ENCODE data around the gene SOCS3.

The SOCS3 gene

GRCh38 chr17:78368348-78368747 lies 8.5 kb upstream of the SOCS3 start:
- TF ChIP-seq ZFX (IDR thresholded peaks at IDR 0.05; ENCODE audit: borderline replicate concordance) (no peak), CTCF (IDR thresholded peaks at IDR 0.05) (no peak)
- H3K27ac ChIP-seq = no peak overlapping the region

- no peak for TF ChIP-seq CTCF (IDR thresholded peaks at IDR 0.05)
- TF ChIP-seq ZFX (IDR thresholded peaks at IDR 0.05; ENCODE audit: borderline replicate concordance) = no peak
- H3K27ac ChIP-seq = no peak overlapping the region
Measured at GRCh38 chr17:78367193-78367592, 7.3 kb upstream of the SOCS3 start.

- H3K27ac ChIP-seq = no peak overlapping the region
Measured at GRCh38 chr17:78366109-78366848, 6.4 kb upstream of the SOCS3 start.

GRCh38 chr17:78365561-78366108 lies 5.8 kb upstream of the SOCS3 start:
- no peak overlapping the region for H3K27ac ChIP-seq

More at GRCh38 chr17:78366109-78366848, 6.4 kb upstream of the SOCS3 start:
- TF ChIP-seq ZFX (IDR thresholded peaks at IDR 0.05; ENCODE audit: borderline replicate concordance) (no peak), CTCF (IDR thresholded peaks at IDR 0.05) (no peak)

GRCh38 chr17:78364436-78365281 lies 4.8 kb upstream of the SOCS3 start:
- no peak overlapping the region for H3K27ac ChIP-seq
- TF ChIP-seq ZFX (IDR thresholded peaks at IDR 0.05; ENCODE audit: borderline replicate concordance) (no peak), CTCF (IDR thresholded peaks at IDR 0.05) (no peak)

More at GRCh38 chr17:78365561-78366108, 5.8 kb upstream of the SOCS3 start:
- TF ChIP-seq CTCF (IDR thresholded peaks at IDR 0.05) = no peak
- TF ChIP-seq ZFX (IDR thresholded peaks at IDR 0.05; ENCODE audit: borderline replicate concordance) = no peak

GRCh38 chr17:78362671-78363070 lies 2.8 kb upstream of the SOCS3 start:
- H3K27ac ChIP-seq = no peak overlapping the region
- TF ChIP-seq CTCF (IDR thresholded peaks at IDR 0.05) (no peak), ZFX (IDR thresholded peaks at IDR 0.05; ENCODE audit: borderline replicate concordance) (no peak)
